ENCODE measurements around the gene DNAAF1. TPM values are rescaled to one million over a fixed set of nuclear protein-coding genes. Genes with fewer than 3 reads are reported as not detected.

DNAAF1 gene
- total and polyA plus RNA-seq, 11 donors, result 0.15 to 0.38 (median 0.25) TPM; not detected in 6

- 64 to 83% (median 74%) methylated on average over 10 of the region's 10 CpGs for WGBS, 4 donors
- H3K27ac ChIP-seq, result peak overlapping the region in 10 of 12 donors; percentile 18 to 90 (median 86)
- peak in 2 of 5 donors; percentile 78 to 81 for DNase-seq
- no peaks in the 10 kb centered on the region for H3K9me3 ChIP-seq
- H3K4me3 ChIP-seq, result peak overlapping the region in 5 of 12 donors; percentile 78 to 100 (median 87)
- H3K4me1 ChIP-seq, result peaks cover 0 to 65% (median 22%) of the 10 kb centered on the region in 12 donors
- intact Hi-C loops (cut with DNase I), result loop anchor here in 8 of 10 donors (5.0 to 10.0 kb wide), 11 partner anchors 37 to 360 kb away; partner anchors contain the start of genes DNAAF1 (in 3 of the 8), HSDL1 (in 3 of the 8), MBTPS1 (in 1 of the 8) and OSGIN1 (in 1 of the 8)
- ATAC-seq, result peak; percentile 46 to 76 (median 53)
- H3K36me3 ChIP-seq, result peaks cover 0 to 49% (median 39%) of the 10 kb centered on the region in 9 donors
- no peaks in the 10 kb centered on the region for H3K27me3 ChIP-seq
- TF ChIP-seq CTCF (IDR thresholded peaks at IDR 0.05) (no peak), POLR2A (IDR thresholded peaks at IDR 0.05) (no peak)
Measured at GRCh38 chr16:84184775-84185174, 39.7 kb downstream of the DNAAF1 start.

GRCh38 chr16:84186685-84187437 is 41.8 kb downstream of the DNAAF1 start, which contains the start of gene TAF1C:
Gene TAF1C, minus strand, starts transcription at chr16:84187057. Its CDS starts 2,069 bp downstream, at chr16:84184988.
- peaks cover 0 to 29% (median 18%) of the 10 kb centered on the region in 9 donors for H3K36me3 ChIP-seq
- ATAC-seq, result peak; percentile 82 to 95 (median 94)
- no peaks in the 10 kb centered on the region for H3K27me3 ChIP-seq
- intact Hi-C loops (cut with DNase I), result loop anchor here in 8 of 10 donors (1.0 to 10.0 kb wide), 13 partner anchors 40 to 362 kb away; partner anchors contain the start of genes DNAAF1 (in 3 of the 8), HSDL1 (in 3 of the 8), MBTPS1 (in 3 of the 8) and OSGIN1 (in 1 of the 8)
- no peaks in the 10 kb centered on the region for H3K9me3 ChIP-seq
- DNase-seq, result peak; percentile 90 to 95 (median 92)
- H3K27ac ChIP-seq, result peak within 1 kb of the TSS; percentile 56 to 90 (median 82)
- H3K4me1 ChIP-seq, result peaks cover 0 to 45% (median 16%) of the 10 kb centered on the region in 12 donors
- peak within 1 kb of the TSS; percentile 62 to 100 (median 87) for H3K4me3 ChIP-seq
- 2 to 3% (median 2%) methylated on average over 41 to 55 of the region's 55 CpGs for WGBS, 4 donors
- TF ChIP-seq POLR2A (IDR thresholded peaks at IDR 0.05) (peak in 1 of 2 donors; percentile 46), CTCF (IDR thresholded peaks at IDR 0.05) (peak in 11 of 12 donors; percentile 92 to 99 (median 98))

GRCh38 chr16:84190731-84191388 is 45.8 kb downstream of the DNAAF1 start, which contains the start of gene ADAD2:
Gene ADAD2, plus strand, starts transcription at chr16:84191157. Its CDS starts 74 bp downstream, at chr16:84191231.
- no peak within 1 kb of the TSS for H3K4me3 ChIP-seq
- no peak within 1 kb of the TSS for H3K27ac ChIP-seq
- WGBS, 4 donors, result 89 to 94% (median 91%) methylated on average over 41 to 47 of the region's 47 CpGs
- DNase-seq (no peak), ATAC-seq (no peak)
- no peaks in the 10 kb centered on the region for H3K9me3 ChIP-seq
- TF ChIP-seq CTCF (IDR thresholded peaks at IDR 0.05) (no peak), POLR2A (IDR thresholded peaks at IDR 0.05) (no peak)
- H3K36me3 ChIP-seq, result no peaks in the 10 kb centered on the region
- peaks cover 0 to 13% (median 3%) of the 10 kb centered on the region in 12 donors for H3K4me1 ChIP-seq
- intact Hi-C loops (cut with DNase I), result loop anchor here in 1 of 10 donors (10.0 kb wide), 1 partner anchor 294 kb away; no protein-coding TSS in a partner anchor
- H3K27me3 ChIP-seq, result peaks cover 0 to 9% (median 0%) of the 10 kb centered on the region in 9 donors

All from heart left ventricle (tissue), 16 donors.